SK-N-SH (cell line): ENCODE results near the gene GPN2. TPM values are rescaled to one million over a fixed set of nuclear protein-coding genes. Genes with fewer than 3 reads are reported as not detected.
A peak's percentile ranks its signal among the peaks of the same experiment; 100 is the strongest.

ENCODE experiments used
- CTCF ChIA-PET: fragments of 300-600, 350-600 bp; formaldehyde crosslinking; extraction: SDS; loops from one replicate; lab custom pipeline; 2021; lab: Yijun Ruan, JAX
- POLR2A ChIA-PET: fragments of 350-600 bp; sonication (Branson Sonifier 250); formaldehyde crosslinking; extraction: SDS; loops from one replicate; lab custom pipeline; 2020; ENCODE audit warnings: antibody characterized with exemption, inconsistent platforms; lab: Yijun Ruan, JAX
- DNase-seq: peaks from one replicate; pipeline ENCODE4 v3.0.0; 2012
- H2AFZ ChIP-seq: fragments of 200-600 bp; sonication (generic); 2 replicates; pipeline ENCODE4 v1.8.1; 2016; ENCODE audit warnings: antibody characterized with exemption, mild to moderate bottlenecking, low read depth
- H3F3A ChIP-seq: fragments of 200-600 bp; sonication (generic); replicated peaks from 2 replicates; pipeline ENCODE3; 2016; ENCODE audit warnings: antibody characterized with exemption, mild to moderate bottlenecking; ENCODE audit not compliant: insufficient read depth
- H3K27ac ChIP-seq, 2 experiments: fragments of 200-500 bp in 1 of 2; fragments of 200-600 bp in 1 of 2; sonication (Bioruptor generic) in 1 of 2; sonication (generic), shearing (Covaris generic) in 1 of 2; 2 replicates each; pipeline versions ENCODE4 v1.5.1 to v1.6.1; 2014 to 2016; ENCODE audit warnings: low read depth in 2 of 2, inconsistent platforms in 1 of 2, low read length in 1 of 2, mild to moderate bottlenecking in 1 of 2, mixed read lengths in 1 of 2
- H3K27me3 ChIP-seq: fragments of 200-600 bp; sonication (generic), shearing (Covaris generic); 2 replicates; pipeline ENCODE4 v1.6.1; 2016; ENCODE audit warnings: mixed run types; ENCODE audit not compliant: insufficient read depth
- H3K36me3 ChIP-seq, 2 experiments: fragments of 200-500 bp in 1 of 2; fragments of 200-600 bp in 1 of 2; sonication (Bioruptor generic) in 1 of 2; sonication (generic) in 1 of 2; replicated peaks in 1 of 2; 2 replicates each; pipeline versions ENCODE3 to v1.5.1; 2014 to 2016; ENCODE audit warnings: low read length in 1 of 2, mild to moderate bottlenecking in 1 of 2; ENCODE audit not compliant: insufficient read depth in 2 of 2, control insufficient read depth in 1 of 2
- H3K4me1 ChIP-seq, 2 experiments: fragments of 200-500 bp in 1 of 2; fragments of 200-600 bp in 1 of 2; sonication (Bioruptor generic) in 1 of 2; sonication (generic), shearing (Covaris generic) in 1 of 2; 2 replicates each; pipeline versions ENCODE4 v1.5.1 to v1.6.1; 2014 to 2016; ENCODE audit warnings: low read depth in 1 of 2, low read length in 1 of 2, mixed run types in 1 of 2; ENCODE audit not compliant: insufficient read depth in 2 of 2, control insufficient read depth in 1 of 2
- H3K4me2 ChIP-seq: fragments of 200-600 bp; sonication (generic), shearing (Covaris generic); 2 replicates; pipeline ENCODE4 v1.6.1; 2017; ENCODE audit warnings: mixed run types
- H3K4me3 ChIP-seq, 2 experiments: fragments of 200-500 bp in 1 of 2; fragments of 200-600 bp in 1 of 2; sonication (Bioruptor generic) in 1 of 2; sonication (generic), shearing (Covaris generic) in 1 of 2; 2 replicates each; pipeline versions ENCODE4 v1.5.1 to v1.8.1; 2014 to 2016; ENCODE audit warnings: low read depth in 2 of 2, inconsistent platforms in 1 of 2, low read length in 1 of 2, mild to moderate bottlenecking in 1 of 2, mixed read lengths in 1 of 2, moderate library complexity in 1 of 2
- H3K79me2 ChIP-seq: fragments of 200-600 bp; sonication (generic); 2 replicates; pipeline ENCODE4 v1.8.1; 2017; ENCODE audit warnings: mild to moderate bottlenecking; ENCODE audit not compliant: insufficient read depth
- H3K9ac ChIP-seq: fragments of 200-600 bp; sonication (generic); 2 replicates; pipeline ENCODE4 v1.6.1; 2017; ENCODE audit warnings: mixed run types
- H3K9me2 ChIP-seq: fragments of 200-600 bp; sonication (generic); 2 replicates; pipeline ENCODE4 v1.6.1; 2017; ENCODE audit warnings: mixed run types
- H3K9me3 ChIP-seq: fragments of 200-600 bp; sonication (generic); 2 replicates; pipeline ENCODE4 v1.6.1; 2017; ENCODE audit warnings: mixed run types, mild to moderate bottlenecking, moderate library complexity
- H4K20me1 ChIP-seq: fragments of 200-600 bp; sonication (generic); 2 replicates; pipeline ENCODE4 v1.6.1; 2017; ENCODE audit warnings: mild to moderate bottlenecking, mixed run types; ENCODE audit not compliant: insufficient read depth
- CHD2 ChIP-seq: fragments of 150-350 bp; IDR thresholded peaks from 2 replicates; pipeline ENCODE4 v1.6.1; 2018; ENCODE audit warnings: low read length; ENCODE audit not compliant: partially characterized antibody
- CTCF ChIP-seq: fragments of 200-600 bp; sonication (generic); IDR thresholded peaks from 2 replicates; pipeline ENCODE4 v1.6.1; 2017; ENCODE audit warnings: antibody characterized with exemption, mild to moderate bottlenecking, moderate library complexity
- EP300 ChIP-seq, 2 experiments: IDR thresholded peaks; 2 replicates each; pipeline versions ENCODE4 v1.4.0 to v1.6.1; 2012; ENCODE audit warnings: borderline replicate concordance in 1 of 2, low read depth in 1 of 2, low read length in 1 of 2
- EZH2phosphoT487 ChIP-seq: fragments of 200-600 bp; sonication (generic); IDR thresholded peaks from 2 replicates; pipeline ENCODE4 v1.6.1; 2017; ENCODE audit warnings: low read depth, mixed run types, mild to moderate bottlenecking, antibody characterized with exemption, moderate library complexity, borderline replicate concordance
- FOSL2 ChIP-seq: IDR thresholded peaks from 2 replicates; pipeline ENCODE4 v1.4.0; 2012; ENCODE audit warnings: low read depth, mild to moderate bottlenecking, moderate library complexity, borderline replicate concordance
- FOXJ3 ChIP-seq: sonication (generic); formaldehyde crosslinking; IDR thresholded peaks from 2 replicates; pipeline ENCODE4 v1.5.1; 2020; ENCODE audit warnings: mild to moderate bottlenecking, missing genetic modification reagents
- GATA2 ChIP-seq: sonication (generic); formaldehyde crosslinking; IDR thresholded peaks from 2 replicates; pipeline ENCODE4 v1.5.0; 2020; ENCODE audit warnings: mild to moderate bottlenecking, missing genetic modification reagents
- JUND ChIP-seq: IDR thresholded peaks from 2 replicates; pipeline ENCODE4 v1.4.0; 2012
- MEF2A ChIP-seq: IDR thresholded peaks from 2 replicates; pipeline ENCODE4 v1.4.0; 2012; ENCODE audit warnings: low read depth, borderline replicate concordance
- MXI1 ChIP-seq: IDR thresholded peaks from 2 replicates; pipeline ENCODE4 v1.6.1; 2012; ENCODE audit warnings: mild to moderate bottlenecking, low read depth, low read length, improper control_type of control experiment
- NFIC ChIP-seq: IDR thresholded peaks from 2 replicates; pipeline ENCODE4 v1.4.0; 2012; ENCODE audit warnings: borderline replicate concordance
- PBX3 ChIP-seq: IDR thresholded peaks from 2 replicates; pipeline ENCODE4; 2012
- RAD21 ChIP-seq: IDR thresholded peaks from 2 replicates; pipeline ENCODE4 v1.6.1; 2012; ENCODE audit warnings: mild to moderate bottlenecking, low read length
- RFX5 ChIP-seq: IDR thresholded peaks from 2 replicates; pipeline ENCODE4 v1.6.1; 2012; ENCODE audit warnings: mild to moderate bottlenecking, improper control_type of control experiment, low read length
- SIN3A ChIP-seq: IDR thresholded peaks from 2 replicates; pipeline ENCODE4 v1.6.1; 2012; ENCODE audit warnings: low read depth, mild to moderate bottlenecking, low read length, moderate library complexity, borderline replicate concordance
- TAF1 ChIP-seq: IDR thresholded peaks from 2 replicates; pipeline ENCODE4 v1.6.1; 2012; ENCODE audit warnings: low read depth, mild to moderate bottlenecking, low read length, moderate library complexity, borderline replicate concordance
- YY1 ChIP-seq: IDR thresholded peaks from 2 replicates; pipeline ENCODE4 v1.4.0; 2012; ENCODE audit warnings: low read depth, mild to moderate bottlenecking
- WGBS: methylation state at CpG from one replicate; pipeline ENCODE4 v1.1.6; 2017; ENCODE audit warnings: low lambda C conversion rate; 5-methylcytosine and 5-hydroxymethylcytosine counted together
- polyA plus RNA-seq, 3 experiments: library from polyadenylated mRNA; depleted of rRNA; stranded (reverse); fragments of >200 nt; gene quantifications; 2 replicates each; pipeline ENCODE4 v1.2.3, GENCODE V29; 2012
- TF ChIP-seq, protein P1 (sequence below): IDR thresholded peaks from 2 replicates; pipeline ENCODE4 v1.4.0; 2012; ENCODE audit warnings: low read depth, borderline replicate concordance

Gene GPN2
- polyA plus RNA-seq, 1 of the 3 experiments (the other 2 are of a cell fraction), result 24.0 TPM

- Histone ChIP-seq H3K27me3 (no peaks in the 10 kb centered on the region), H3K4me3 (no peak overlapping the region), H4K20me1 (no peaks in the 10 kb centered on the region), H3K27ac (no peak overlapping the region), H3K4me1 (no peaks in the 10 kb centered on the region), H3K4me2 (no peak overlapping the region), H3K9me2 (no peaks in the 10 kb centered on the region), H3K36me3 (no peaks in the 10 kb centered on the region), H3K79me2 (no peaks in the 10 kb centered on the region), H3F3A (no peaks in the 10 kb centered on the region), H2AFZ (no peak overlapping the region), H3K9me3 (no peaks in the 10 kb centered on the region), H3K9ac (no peak overlapping the region)
- DNase-seq, result no peak
- ChIA-PET POLR2A (interaction anchor here (0.5 kb wide), 1 partner anchor 78 kb away, joined by 3 read pairs; no protein-coding TSS in a partner anchor), CTCF (interaction anchor here (0.9 kb wide), 1 partner anchor 20 kb away, joined by 3 read pairs; no protein-coding TSS in a partner anchor)
- WGBS, result 24% methylated on average over 5 of the region's 6 CpGs
- TF ChIP-seq JUND (no peak), CHD2 (no peak), NFIC (peak; percentile 56), FOSL2 (peak; percentile 55; the same call in 1 of the 2 replicates), SIN3A (no peak)
- TF ChIP-seq, protein P1, sequence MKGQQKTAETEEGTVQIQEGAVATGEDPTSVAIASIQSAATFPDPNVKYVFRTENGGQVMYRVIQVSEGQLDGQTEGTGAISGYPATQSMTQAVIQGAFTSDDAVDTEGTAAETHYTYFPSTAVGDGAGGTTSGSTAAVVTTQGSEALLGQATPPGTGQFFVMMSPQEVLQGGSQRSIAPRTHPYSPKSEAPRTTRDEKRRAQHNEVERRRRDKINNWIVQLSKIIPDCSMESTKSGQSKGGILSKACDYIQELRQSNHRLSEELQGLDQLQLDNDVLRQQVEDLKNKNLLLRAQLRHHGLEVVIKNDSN, result no peak
Measured at GRCh38 chr1:26907071-26907917, 17.2 kb upstream of the GPN2 start.

DNA sequence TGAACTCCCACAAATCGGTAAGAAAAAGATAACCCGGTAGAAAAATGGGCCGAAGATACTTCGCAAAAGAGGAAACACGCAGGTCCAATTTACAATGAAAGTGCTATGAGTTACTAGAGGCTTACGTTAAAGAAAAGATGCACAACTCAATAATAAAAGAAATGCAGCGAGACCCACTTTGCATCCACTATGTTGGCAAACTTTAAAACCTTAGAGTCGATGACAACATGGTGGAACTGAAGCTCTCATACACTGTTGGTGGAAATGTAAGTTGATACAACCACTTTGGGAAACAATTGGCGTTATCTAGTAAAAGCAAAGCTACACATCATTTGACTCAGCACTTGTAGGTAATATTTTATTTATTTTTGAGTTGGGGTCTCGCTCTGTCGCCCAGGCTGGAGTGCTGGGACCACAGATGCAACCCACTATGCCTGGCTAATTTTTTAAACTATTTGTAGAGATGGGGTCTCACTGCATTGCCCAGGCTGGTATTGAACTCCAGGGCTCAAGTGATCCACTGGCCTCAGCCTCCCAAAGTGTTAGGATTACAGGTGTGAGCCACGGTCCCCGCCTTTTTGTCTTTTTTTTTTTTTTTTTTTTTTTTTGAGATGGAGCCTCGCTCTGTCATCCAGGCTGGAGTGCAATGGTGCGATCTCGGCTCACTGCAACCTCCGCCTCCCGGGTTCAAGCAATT is 10.9 kb upstream of the GPN2 start:
- H3K9me3 ChIP-seq, result no peaks in the 10 kb centered on the region
- CTCF ChIA-PET, result interaction anchor here (0.6 to 2.3 kb wide), 6 partner anchors 12 to 97 kb away, joined by 3 to 7 read pairs (median 3); partner anchors contain the start of genes GPN2 and ZDHHC18
- H3K9me2 ChIP-seq, result no peaks in the 10 kb centered on the region
- peak overlapping the region; percentile 68 to 80; a peak in 3 of 4 replicates for H3K27ac ChIP-seq
- no peaks in the 10 kb centered on the region for H3K27me3 ChIP-seq
- POLR2A ChIA-PET, result interaction anchor here (0.6 to 1.8 kb wide), 6 partner anchors 10 to 401 kb away, joined by 3 to 17 read pairs (median 6); partner anchors contain the start of genes GPN2 and NUDC
- peak overlapping the region; percentile 84 to 97 for H3K4me3 ChIP-seq
- peak overlapping the region; percentile 92 for H3K4me2 ChIP-seq
- no peak for DNase-seq
- peak overlapping the region; percentile 100 for H2AFZ ChIP-seq
- H3K36me3 ChIP-seq, result peaks cover 9 to 10% of the 10 kb centered on the region in 2 experiments
- WGBS, result 64% methylated on average over 18 of the region's 18 CpGs
- no peaks in the 10 kb centered on the region for H3F3A ChIP-seq
- peak overlapping the region; percentile 93 for H3K9ac ChIP-seq
- peaks cover 4 to 9% of the 10 kb centered on the region in 2 experiments; a peak in 3 of 4 replicates for H3K4me1 ChIP-seq
- H4K20me1 ChIP-seq, result no peaks in the 10 kb centered on the region
- peaks cover 28% of the 10 kb centered on the region for H3K79me2 ChIP-seq
- TF ChIP-seq FOXJ3 (CRISPR knock-in tag), result no peak
- TF ChIP-seq YY1, result no peak
- TF ChIP-seq MXI1, result no peak
- TF ChIP-seq RAD21, result no peak
- no peak for TF ChIP-seq MEF2A
- no peak for TF ChIP-seq EZH2phosphoT487
- TF ChIP-seq, protein P1, result no peak
- TF ChIP-seq PBX3, result no peak
- TF ChIP-seq RFX5, result no peak
- TF ChIP-seq EP300 (IDR thresholded peaks at IDR 0.05; ENCODE audit: borderline replicate concordance in 1 of 2, low read depth in 1 of 2, low read length in 1 of 2), result no peak
- no peak for TF ChIP-seq GATA2 (CRISPR knock-in tag)
- TF ChIP-seq JUND, result no peak
- no peak for TF ChIP-seq NFIC
- no peak for TF ChIP-seq TAF1
- TF ChIP-seq FOSL2, result no peak
- no peak for TF ChIP-seq CTCF
